ENCODE results near the gene CSNK1E.

CSNK1E gene

GRCh38 chr22:38272373-38273134 lies 44.7 kb downstream of the CSNK1E start, which contains the start of gene TMEM184B:
Gene TMEM184B (minus strand): TSS chr22:38273010. CDS start chr22:38247961, 25,049 bp downstream.
- DNase-seq: peak; percentile 48 to 51

DNA sequence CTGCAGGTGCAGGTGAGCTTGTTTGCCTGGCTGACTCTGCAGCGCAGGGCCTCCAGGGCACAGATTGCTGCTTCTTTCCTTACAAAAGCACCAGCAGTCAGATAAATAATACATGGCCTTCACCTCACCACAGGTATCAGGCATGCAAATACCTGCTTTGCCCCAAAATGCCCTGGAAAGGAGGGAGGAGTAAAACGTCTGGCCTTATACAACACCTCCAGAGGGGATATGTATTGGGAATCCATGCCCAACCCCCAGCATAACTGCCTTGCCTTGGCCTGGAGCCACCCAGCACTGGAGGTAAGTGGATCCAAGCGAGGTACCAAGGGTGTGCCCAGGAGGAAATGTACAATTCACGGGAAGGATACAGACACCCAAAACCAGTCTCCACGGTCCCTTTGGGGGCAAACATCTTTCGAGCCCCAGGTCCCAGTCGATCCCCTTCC lies 45.3 kb downstream of the CSNK1E start:
- DNase-seq: no peak

DNA sequence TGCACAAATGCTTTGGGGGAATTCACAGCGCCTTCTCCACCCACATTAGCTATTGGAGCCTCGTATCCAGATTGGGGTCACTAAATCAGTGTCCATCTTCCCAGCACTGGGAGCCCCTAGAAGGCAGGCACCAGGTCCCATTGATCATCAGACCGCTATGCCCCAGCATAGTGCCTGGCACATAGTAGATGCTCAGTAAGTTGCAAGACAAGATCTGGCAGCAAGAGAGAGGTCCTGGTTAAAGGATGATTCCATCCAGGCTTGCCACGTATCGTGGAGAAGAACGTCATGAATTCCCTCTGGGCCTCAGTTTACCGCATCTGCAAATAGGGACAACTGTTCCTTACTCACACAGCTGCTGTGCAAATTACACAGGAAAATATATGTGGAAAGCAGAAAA lies 46.1 kb downstream of the CSNK1E start:
- no peak for DNase-seq

- DNase-seq: no peak
These were observed 46.9 kb downstream of the CSNK1E start for GRCh38 chr22:38270091-38270992.

GRCh38 chr22:38269466-38269865 lies 47.8 kb downstream of the CSNK1E start:
- DNase-seq: no peak

- no peak for DNase-seq
These were observed 50.1 kb downstream of the CSNK1E start for GRCh38 chr22:38267086-38267485.

- DNase-seq: no peak
These were observed 51.1 kb downstream of the CSNK1E start for GRCh38 chr22:38266120-38266519.

DNA sequence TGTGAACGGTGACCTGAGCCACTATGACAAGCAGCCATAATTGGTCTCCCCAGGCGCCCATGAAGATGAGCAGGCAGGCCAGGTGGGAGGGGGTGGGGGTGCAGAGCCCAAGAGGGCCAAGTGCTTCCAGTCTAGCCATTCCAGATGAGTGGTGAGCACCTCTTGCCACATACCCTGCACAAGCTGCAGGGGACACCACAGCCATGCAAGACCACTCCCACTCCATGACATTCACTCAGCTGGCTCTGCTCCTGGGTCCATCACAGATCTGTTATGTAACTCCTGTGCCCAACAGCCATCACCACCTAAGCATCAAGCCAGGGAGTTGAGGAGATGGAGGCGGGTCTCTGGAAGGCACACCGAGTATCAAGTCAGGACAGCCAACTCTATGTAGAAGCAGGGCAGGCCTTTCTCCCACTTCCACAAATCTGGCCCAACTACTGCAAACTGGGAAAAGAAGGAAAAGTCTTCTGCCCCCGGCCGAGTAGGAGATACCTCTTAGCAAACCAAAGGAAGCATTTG lies 52.9 kb downstream of the CSNK1E start:
- no peak for DNase-seq

- peak; percentile 12 to 34 for DNase-seq
These were observed 55.0 kb downstream of the CSNK1E start for GRCh38 chr22:38262051-38262795.

GRCh38 chr22:38260761-38261681 lies 56.2 kb downstream of the CSNK1E start:
- no peak for DNase-seq

GRCh38 chr22:38259370-38259769 lies 57.9 kb downstream of the CSNK1E start:
- DNase-seq: no peak

DNA sequence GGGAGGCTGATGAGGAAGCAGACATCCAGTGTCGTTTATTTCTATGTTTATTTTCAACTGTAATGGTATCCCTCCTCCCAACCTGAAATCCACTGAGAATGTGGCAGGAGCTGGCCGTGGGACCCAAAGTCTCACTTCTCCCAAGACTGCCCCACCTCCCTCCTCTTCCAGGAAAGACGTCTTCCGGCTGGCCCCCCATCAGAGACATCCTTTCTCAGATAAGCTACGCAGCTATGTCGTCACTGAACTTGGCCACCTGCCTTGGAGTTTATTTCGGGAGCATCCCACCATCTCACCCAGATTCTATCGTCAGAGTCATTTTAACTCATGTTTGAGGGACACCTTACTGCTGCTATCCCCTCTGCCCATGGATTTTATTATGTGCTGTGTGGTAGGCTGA lies 58.3 kb downstream of the CSNK1E start:
- no peak for DNase-seq

GRCh38 chr22:38257650-38258250 lies 59.5 kb downstream of the CSNK1E start:
- DNase-seq: no peak

GRCh38 chr22:38257181-38257580 lies 60.1 kb downstream of the CSNK1E start:
- DNase-seq: no peak

GRCh38 chr22:38255697-38256096 lies 61.5 kb downstream of the CSNK1E start:
- DNase-seq: no peak

DNA sequence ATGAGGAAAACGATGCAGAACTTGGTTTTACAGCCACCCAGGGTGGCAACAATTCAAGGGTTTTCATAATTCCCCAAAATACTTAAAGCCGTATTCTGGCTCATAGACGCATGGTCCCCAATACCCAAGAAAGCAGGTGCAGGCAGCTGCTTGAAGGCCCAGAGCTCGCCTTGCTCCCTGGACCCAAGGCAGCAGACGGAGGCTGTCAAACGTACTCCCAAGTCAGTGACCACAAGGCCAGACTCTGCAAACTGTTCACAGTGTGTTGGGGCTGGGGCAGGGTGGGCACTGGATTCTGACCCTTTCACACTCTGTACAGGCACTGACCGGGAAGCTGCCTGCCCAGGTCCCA lies 65.9 kb downstream of the CSNK1E start:
- DNase-seq: no peak

GRCh38 chr22:38250643-38251340 lies 66.4 kb downstream of the CSNK1E start:
- DNase-seq: no peak

- DNase-seq: no peak
These were observed 67.2 kb downstream of the CSNK1E start for GRCh38 chr22:38249803-38250642.

DNA sequence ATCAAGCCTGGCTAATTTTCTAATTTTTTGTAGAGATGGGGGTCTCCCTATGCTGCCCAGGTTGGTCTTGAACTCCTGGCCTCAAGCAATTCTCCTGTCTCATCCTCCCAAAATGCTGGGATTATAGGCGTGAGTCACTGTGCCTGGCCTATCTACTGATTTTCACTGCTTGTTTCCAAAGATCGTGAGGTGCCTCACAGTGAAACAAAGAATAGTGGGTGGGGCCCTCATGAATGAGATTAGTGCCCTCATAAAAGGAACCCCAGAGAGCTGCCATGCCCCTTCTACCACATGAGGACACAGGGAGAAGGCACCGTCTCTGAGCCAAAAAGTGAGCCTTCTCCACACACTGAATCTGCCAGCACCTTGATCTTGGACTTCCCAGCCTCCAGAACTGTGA lies 67.9 kb downstream of the CSNK1E start:
- no peak for DNase-seq

- DNase-seq: no peak
These were observed 69.0 kb downstream of the CSNK1E start for GRCh38 chr22:38248280-38248679.
